Measurements from ENCODE around the gene AGRP. TPM values are rescaled to one million over a fixed set of nuclear protein-coding genes. Genes with fewer than 3 reads are reported as not detected.

Gene AGRP
- total RNA-seq, 2 donors from 2014 or later = not detected

GRCh38 chr16:67471758-67472384 lies 11.5 kb downstream of the AGRP start:
- DNase-seq (no peak), ATAC-seq (no peak)

GRCh38 chr16:67470359-67470758 lies 13.0 kb downstream of the AGRP start:
- intact Hi-C loops (cut with DNase I) = no loop called here

More at GRCh38 chr16:67471758-67472384, 11.5 kb downstream of the AGRP start:
- intact Hi-C loops (cut with DNase I) = no loop called here

GRCh38 chr16:67468731-67469130 lies 14.6 kb downstream of the AGRP start:
- no peak for ATAC-seq
- intact Hi-C loops (cut with DNase I) = loop anchor here (5.0 kb wide), 1 partner anchor 41 kb away; no protein-coding TSS in a partner anchor
- no peak for DNase-seq

More at GRCh38 chr16:67470359-67470758, 13.0 kb downstream of the AGRP start:
- peak; percentile 87 for DNase-seq
- peak; percentile 79 to 96 for ATAC-seq

- DNase-seq (no peak), ATAC-seq (no peak)
- intact Hi-C loops (cut with DNase I) = loop anchor here (5.0 kb wide), 1 partner anchor 39 kb away; no protein-coding TSS in a partner anchor
Observed at GRCh38 chr16:67466581-67466980, 16.8 kb downstream of the AGRP start.

- intact Hi-C loops (cut with DNase I) = no loop called here
- ATAC-seq (peak in 1 of 2 donors; percentile 45), DNase-seq (no peak)
Observed at GRCh38 chr16:67464565-67464964, 18.8 kb downstream of the AGRP start.

- DNase-seq = no peak
- ATAC-seq = no peak
- intact Hi-C loops (cut with DNase I) = no loop called here
Observed at GRCh38 chr16:67463691-67464090, 19.7 kb downstream of the AGRP start.

- no peak for DNase-seq
- intact Hi-C loops (cut with DNase I) = no loop called here
Observed at GRCh38 chr16:67463059-67463458, 20.3 kb downstream of the AGRP start.

GRCh38 chr16:67462279-67462655 lies 21.1 kb downstream of the AGRP start:
- ATAC-seq (no peak), DNase-seq (no peak)
- intact Hi-C loops (cut with DNase I) = no loop called here

More at GRCh38 chr16:67463059-67463458, 20.3 kb downstream of the AGRP start:
- no peak for ATAC-seq

GRCh38 chr16:67461600-67462278 lies 21.6 kb downstream of the AGRP start:
- no peak for DNase-seq
- intact Hi-C loops (cut with DNase I) = no loop called here
- no peak for ATAC-seq

GRCh38 chr16:67460961-67461360 lies 22.4 kb downstream of the AGRP start:
- DNase-seq = no peak
- intact Hi-C loops (cut with DNase I) = no loop called here
- no peak for ATAC-seq

GRCh38 chr16:67460168-67460567 lies 23.2 kb downstream of the AGRP start:
- no peak for DNase-seq

GRCh38 chr16:67459861-67460150 lies 23.5 kb downstream of the AGRP start:
- intact Hi-C loops (cut with DNase I) = no loop called here
- DNase-seq (no peak), ATAC-seq (peak; percentile 10 to 41)

More at GRCh38 chr16:67460168-67460567, 23.2 kb downstream of the AGRP start:
- ATAC-seq = no peak
- intact Hi-C loops (cut with DNase I) = no loop called here

GRCh38 chr16:67459066-67459860 lies 24.1 kb downstream of the AGRP start:
- ATAC-seq (peak; percentile 51 to 54), DNase-seq (peak; percentile 66)
- intact Hi-C loops (cut with DNase I) = no loop called here

GRCh38 chr16:67458121-67458641 lies 25.2 kb downstream of the AGRP start:
- peak; percentile 12 to 29 for ATAC-seq
- DNase-seq = no peak
- intact Hi-C loops (cut with DNase I) = no loop called here

GRCh38 chr16:67457611-67458010 lies 25.7 kb downstream of the AGRP start:
- intact Hi-C loops (cut with DNase I) = no loop called here
- no peak for DNase-seq

GRCh38 chr16:67456391-67457081 lies 26.8 kb downstream of the AGRP start:
- intact Hi-C loops (cut with DNase I) = no loop called here
- DNase-seq = peak; percentile 75
- peak; percentile 28 to 52 for ATAC-seq

More at GRCh38 chr16:67457611-67458010, 25.7 kb downstream of the AGRP start:
- peak in 1 of 2 donors; percentile 13 for ATAC-seq

GRCh38 chr16:67454852-67455251 lies 28.5 kb downstream of the AGRP start:
- DNase-seq = no peak
- no peak for ATAC-seq
- intact Hi-C loops (cut with DNase I) = no loop called here

- intact Hi-C loops (cut with DNase I) = no loop called here
- DNase-seq (no peak), ATAC-seq (no peak)
Observed at GRCh38 chr16:67454104-67454503, 29.2 kb downstream of the AGRP start.
